H9 (cell line): Measurements from ENCODE around the gene SPECC1. TPM values are rescaled to one million over a fixed set of nuclear protein-coding genes. Genes with fewer than 3 reads are reported as not detected.

Source experiments
- DNase-seq: peaks from one replicate; pipeline ENCODE4 v3.0.0-alpha.2; 2017
- H2AFZ ChIP-seq: one replicate; pipeline ENCODE4 v1.6.1; 2013; ENCODE audit warnings: mild to moderate bottlenecking, low read length, control low read depth, moderate library complexity
- H2AK5ac ChIP-seq: 2 replicates; pipeline ENCODE4 v1.6.1; 2013; ENCODE audit warnings: low read length, control low read depth, mixed read lengths; ENCODE audit not compliant: insufficient read length
- H2BK120ac ChIP-seq: one replicate; pipeline ENCODE4 v1.6.1; 2013; ENCODE audit warnings: low read depth, mild to moderate bottlenecking, low read length, control low read depth, inconsistent platforms; ENCODE audit not compliant: poor library complexity, severe bottlenecking
- H2BK12ac ChIP-seq: 2 replicates; pipeline ENCODE4 v1.6.1; 2013; ENCODE audit warnings: low read length, control low read depth, mixed read lengths, low read depth; ENCODE audit not compliant: insufficient read length
- H2BK15ac ChIP-seq: 2 replicates; pipeline ENCODE4 v1.6.1; 2013; ENCODE audit warnings: low read depth, low read length, control low read depth
- H2BK20ac ChIP-seq: one replicate; pipeline ENCODE4 v1.6.1; 2013; ENCODE audit warnings: low read depth, mild to moderate bottlenecking, low read length, control low read depth, inconsistent platforms; ENCODE audit not compliant: poor library complexity, severe bottlenecking
- H2BK5ac ChIP-seq: 2 replicates; pipeline ENCODE4 v1.6.1; 2013; ENCODE audit warnings: low read length, control low read depth, mixed read lengths; ENCODE audit not compliant: insufficient read length
- H3K14ac ChIP-seq: 2 replicates; pipeline ENCODE4 v1.6.1; 2013; ENCODE audit warnings: low read length, control low read depth; ENCODE audit not compliant: insufficient read depth
- H3K18ac ChIP-seq: 2 replicates; pipeline ENCODE4 v1.6.1; 2013; ENCODE audit warnings: low read depth, mild to moderate bottlenecking, mixed read lengths, low read length, control low read depth; ENCODE audit not compliant: insufficient read length
- H3K23ac ChIP-seq: 2 replicates; pipeline ENCODE4 v1.6.1; 2013; ENCODE audit warnings: low read length, control low read depth, mixed read lengths, low read depth; ENCODE audit not compliant: insufficient read length
- H3K23me2 ChIP-seq: 2 replicates; pipeline ENCODE4 v1.6.1; 2013; ENCODE audit warnings: low read depth, mild to moderate bottlenecking, mixed read lengths, low read length, control low read depth; ENCODE audit not compliant: insufficient read length, poor library complexity, severe bottlenecking
- H3K27ac ChIP-seq: 2 replicates; pipeline ENCODE4 v1.5.1; 2013; ENCODE audit warnings: low read length, control low read depth, mixed read lengths, low read depth; ENCODE audit not compliant: insufficient read length
- H3K27me3 ChIP-seq: 2 replicates; pipeline ENCODE4 v1.6.1; 2013; ENCODE audit warnings: low read length, control low read depth, inconsistent platforms; ENCODE audit not compliant: insufficient read depth
- H3K4ac ChIP-seq: 2 replicates; pipeline ENCODE4 v1.6.1; 2013; ENCODE audit warnings: low read depth, mild to moderate bottlenecking, control low read depth, inconsistent platforms, low read length, moderate library complexity
- H3K4me1 ChIP-seq: 2 replicates; pipeline ENCODE4 v1.6.1; 2013; ENCODE audit warnings: low read length, control low read depth, inconsistent platforms; ENCODE audit not compliant: insufficient read depth
- H3K4me2 ChIP-seq: 2 replicates; pipeline ENCODE4 v1.6.1; 2013; ENCODE audit warnings: low read length, control low read depth, mixed read lengths; ENCODE audit not compliant: insufficient read length, insufficient read depth
- H3K56ac ChIP-seq: 2 replicates; pipeline ENCODE4 v1.6.1; 2013; ENCODE audit warnings: low read depth, mild to moderate bottlenecking, mixed read lengths, low read length, control low read depth; ENCODE audit not compliant: insufficient read length
- H3K79me1 ChIP-seq: 2 replicates; pipeline ENCODE4 v1.6.1; 2013; ENCODE audit warnings: low read depth, mild to moderate bottlenecking, moderate library complexity, low read length, control low read depth, inconsistent platforms; ENCODE audit not compliant: insufficient read depth, poor library complexity, severe bottlenecking
- H3K79me2 ChIP-seq: 2 replicates; pipeline ENCODE4 v1.6.1; 2013; ENCODE audit warnings: low read length, control low read depth, inconsistent platforms; ENCODE audit not compliant: insufficient read depth
- H3K9ac ChIP-seq: 2 replicates; pipeline ENCODE4 v1.6.1; 2013; ENCODE audit warnings: low read length, control low read depth, mixed read lengths; ENCODE audit not compliant: insufficient read length; ENCODE audit errors: extremely low read depth
- H3K9me3 ChIP-seq: one replicate; pipeline ENCODE4 v1.6.1; 2013; ENCODE audit warnings: low read depth, low read length, inconsistent platforms; ENCODE audit not compliant: control insufficient read depth
- H3T11ph ChIP-seq: one replicate; pipeline ENCODE4 v1.6.1; 2013; ENCODE audit warnings: mild to moderate bottlenecking, low read length, control low read depth, inconsistent platforms
- H4K20me1 ChIP-seq: one replicate; pipeline ENCODE4 v1.6.1; 2013; ENCODE audit not compliant: control insufficient read depth, insufficient read length, insufficient read depth
- H4K5ac ChIP-seq: 2 replicates; pipeline ENCODE4 v1.6.1; 2013; ENCODE audit warnings: low read depth, mild to moderate bottlenecking, mixed read lengths, low read length, control low read depth; ENCODE audit not compliant: insufficient read length
- H4K8ac ChIP-seq: replicated peaks from 2 replicates; pipeline ENCODE4 v1.6.1; 2013; ENCODE audit warnings: low read length, control low read depth, mixed read lengths, low read depth; ENCODE audit not compliant: insufficient read length
- H4K91ac ChIP-seq: 2 replicates; pipeline ENCODE4 v1.6.1; 2013; ENCODE audit warnings: low read depth, mild to moderate bottlenecking, moderate library complexity, mixed read lengths, low read length, control low read depth; ENCODE audit not compliant: insufficient read length
- H3K27ac Mint-ChIP-seq, 3 experiments: 2 replicates in 2 of 3; 3 replicates in 1 of 3; pipeline ENCODE4 v1.8.0; 2020 to 2021; ENCODE audit warnings: mixed read lengths in 3 of 3, mild to moderate bottlenecking in 1 of 3, moderate library complexity in 1 of 3
- H3K27me3 Mint-ChIP-seq: 2 replicates; pipeline ENCODE4 v1.8.0; 2021; ENCODE audit warnings: low read depth, mild to moderate bottlenecking, moderate library complexity, mixed read lengths
- H3K36me3 Mint-ChIP-seq, 3 experiments: 2 replicates in 2 of 3; 3 replicates in 1 of 3; pipeline ENCODE4 v1.8.0; 2020 to 2021; ENCODE audit warnings: low read depth in 3 of 3, mixed read lengths in 3 of 3; ENCODE audit not compliant: insufficient read depth in 1 of 3
- H3K4me1 Mint-ChIP-seq, 2 experiments: 2 replicates each; pipeline ENCODE4 v1.8.0; 2020; ENCODE audit warnings: mixed read lengths in 2 of 2
- H3K4me3 Mint-ChIP-seq, 2 experiments: 2 replicates in 1 of 2; 3 replicates in 1 of 2; pipeline ENCODE4 v1.8.0; 2020 to 2021; ENCODE audit warnings: mild to moderate bottlenecking in 2 of 2, mixed read lengths in 2 of 2, moderate library complexity in 1 of 2
- H3K9me3 Mint-ChIP-seq, 2 experiments: 2 replicates in 1 of 2; 3 replicates in 1 of 2; pipeline ENCODE4 v1.8.0; 2020; ENCODE audit warnings: mild to moderate bottlenecking in 2 of 2, mixed read lengths in 2 of 2, moderate library complexity in 1 of 2
- CTCF ChIP-seq: fragments of 200-600 bp; sonication (generic); conservative IDR thresholded peaks from 3 replicates; pipeline ENCODE4 v1.8.0; 2021; ENCODE audit warnings: antibody characterized with exemption, mild to moderate bottlenecking
- WGBS: extraction: QIAGEN DNeasy Blood & Tissue Kit; methylation state at CpG from one replicate; pipeline ENCODE4 v1.1.7; 2013; ENCODE audit warnings: missing lambda C conversion rate, low lambda C conversion rate, mixed read lengths; ENCODE audit not compliant: insufficient read length; ENCODE audit errors: extremely low coverage; 5-methylcytosine and 5-hydroxymethylcytosine counted together
- total RNA-seq: library from RNA; stranded (reverse); gene quantifications from 2 replicates; pipeline ENCODE4 v1.2.1, GENCODE V29; 2021

Gene SPECC1
- total RNA-seq, 1 experiment from 2014 or later, result 65.7 TPM

- H2BK15ac ChIP-seq, result no peak overlapping the region
- no peak overlapping the region for H4K8ac ChIP-seq
- H3T11ph ChIP-seq, result no peak overlapping the region
- WGBS, result no CpG with 5 or more reads among the region's 9 CpGs
- no peak overlapping the region for H2BK20ac ChIP-seq
- no peaks in the 10 kb centered on the region for H3K79me1 ChIP-seq
- Mint-ChIP-seq H3K9me3 (peaks cover 13 to 15% of the 10 kb centered on the region in 2 experiments), H3K27ac (no peak overlapping the region), H3K4me3 (no peak overlapping the region), H3K27me3 (no peaks in the 10 kb centered on the region; the same call in 1 of the 2 replicates), H3K36me3 (peaks cover 47% of the 10 kb centered on the region in 3 experiments), H3K4me1 (peaks cover 0 to 4% of the 10 kb centered on the region in 2 experiments; a peak in 1 of 4 replicates)
- H3K4me2 ChIP-seq, result no peak overlapping the region
- H3K18ac ChIP-seq, result no peak overlapping the region
- H3K14ac ChIP-seq, result no peak overlapping the region
- peaks cover 8% of the 10 kb centered on the region for H3K9me3 ChIP-seq
- H2AK5ac ChIP-seq, result no peak overlapping the region
- H3K23me2 ChIP-seq, result no peaks in the 10 kb centered on the region
- H3K27me3 ChIP-seq, result no peaks in the 10 kb centered on the region
- H4K5ac ChIP-seq, result no peak overlapping the region
- no peak overlapping the region for H3K27ac ChIP-seq
- no peak overlapping the region for H2BK12ac ChIP-seq
- no peak for DNase-seq
- H3K23ac ChIP-seq, result no peak overlapping the region
- H3K79me2 ChIP-seq, result no peaks in the 10 kb centered on the region
- no peak for TF ChIP-seq CTCF
- no peak overlapping the region for H2BK120ac ChIP-seq
- no peak overlapping the region for H4K91ac ChIP-seq
- H2BK5ac ChIP-seq, result no peak overlapping the region
- H3K9ac ChIP-seq, result no peak overlapping the region
- no peaks in the 10 kb centered on the region for H4K20me1 ChIP-seq
- no peaks in the 10 kb centered on the region for H3K4me1 ChIP-seq
- H2AFZ ChIP-seq, result no peak overlapping the region
- no peak overlapping the region for H3K4ac ChIP-seq
- no peak overlapping the region for H3K56ac ChIP-seq
Observed at GRCh38 chr17:20302246-20302917, 293.2 kb downstream of the SPECC1 start.
